GM19025 (cell line): ENCODE data around the gene SLC35C1.

ENCODE experiments used
- ATAC-seq: cut with Tn5 transposase; IDR thresholded peaks from one replicate; pipeline ENCODE4 v1.9.1; 2021; ENCODE audit warnings: mild to moderate bottlenecking, low read depth, moderate library complexity; ENCODE audit not compliant: unreplicated experiment

The SLC35C1 gene

DNA sequence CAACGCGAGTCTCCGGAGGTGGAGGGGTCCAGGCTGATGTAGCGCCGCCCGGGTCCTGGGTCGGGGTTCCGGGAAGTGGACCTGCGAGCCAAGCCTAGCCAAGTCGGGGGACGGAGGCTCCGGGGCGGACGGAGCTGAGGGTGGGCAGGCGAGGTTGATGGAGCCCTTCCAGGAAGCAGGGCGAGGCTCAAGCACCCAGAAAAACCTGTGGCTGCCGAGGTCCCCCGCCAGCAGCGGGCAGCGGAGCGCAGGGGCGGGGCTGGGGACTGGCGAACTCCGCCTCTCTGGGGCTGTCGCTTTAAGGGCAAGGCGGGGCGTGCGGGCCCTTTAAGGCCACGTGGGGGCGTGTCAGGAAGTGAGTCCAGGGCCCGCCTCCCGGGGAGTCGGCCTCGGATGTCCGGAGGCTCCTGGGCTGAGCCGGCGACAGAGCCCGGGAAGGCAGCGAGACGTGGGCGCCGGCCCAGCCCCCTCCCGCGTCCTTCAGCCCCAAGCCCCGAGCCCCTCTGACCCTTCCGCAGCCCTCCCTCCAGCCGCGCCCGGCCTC is at the start of gene SLC35C1:
Gene SLC35C1, plus strand, starts transcription at position 389 of the 544 bp plus-strand sequence. CDS start 653 bp downstream, outside the sequence.
- ATAC-seq: peak; percentile 96

DNA sequence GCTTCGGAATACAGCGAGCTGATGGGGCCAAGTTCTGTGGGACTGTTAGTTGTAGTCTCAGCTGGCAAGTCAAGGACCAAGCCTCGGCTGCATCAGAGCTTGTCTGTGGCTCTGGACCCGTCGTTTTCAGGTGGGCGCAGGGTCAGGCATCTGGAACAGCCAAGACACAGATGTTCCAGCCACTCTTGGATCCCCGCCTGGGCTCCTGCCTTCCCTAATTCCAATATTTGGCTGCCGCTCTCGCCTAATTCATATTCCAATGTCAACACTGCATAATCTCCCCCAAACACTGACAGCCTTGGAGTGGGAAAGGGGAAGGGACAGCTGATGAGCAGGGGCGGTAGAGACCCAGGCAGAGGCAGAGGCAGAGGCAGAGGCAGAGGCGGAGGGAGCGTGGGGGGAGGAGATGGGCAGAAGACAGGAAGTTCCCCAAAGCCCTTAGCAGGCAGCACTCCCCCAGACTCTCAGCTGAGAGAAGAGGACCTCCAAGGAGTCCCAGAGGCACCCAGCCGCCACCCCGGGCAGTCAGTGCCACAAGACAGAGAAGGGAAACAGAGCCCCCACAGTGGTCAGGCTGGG is 49.6 kb upstream of the SLC35C1 start:
- ATAC-seq: no peak

DNA sequence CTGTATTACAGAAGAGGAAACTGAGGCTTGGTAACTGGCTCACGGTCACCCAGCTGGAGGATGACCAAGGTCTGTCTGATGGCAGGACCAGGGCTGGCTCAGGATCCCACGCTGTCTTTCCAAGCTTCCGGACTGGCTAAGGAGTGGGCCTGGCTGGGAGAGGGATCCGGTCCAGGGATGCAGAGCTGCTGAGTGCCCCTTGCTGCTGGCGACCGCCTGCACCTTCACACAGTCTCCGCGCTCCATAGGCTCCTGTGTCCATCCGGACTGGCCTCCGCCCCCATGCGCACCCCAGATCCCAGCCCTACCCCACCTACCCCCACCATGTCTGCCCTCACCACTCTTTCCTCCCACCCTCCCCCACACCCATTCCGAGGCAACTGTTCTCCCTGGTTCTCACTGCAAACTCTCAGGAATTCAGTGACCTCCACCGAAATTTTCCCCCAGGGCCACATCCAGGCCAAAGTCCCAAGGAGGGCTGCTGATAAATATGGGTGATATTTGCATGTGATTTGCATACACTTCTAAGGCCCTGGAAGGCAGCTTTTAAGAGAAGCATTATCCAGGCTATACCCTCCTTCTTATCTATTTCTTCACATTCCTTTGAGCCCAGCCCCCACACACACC is 48.5 kb upstream of the SLC35C1 start:
- ATAC-seq: no peak

DNA sequence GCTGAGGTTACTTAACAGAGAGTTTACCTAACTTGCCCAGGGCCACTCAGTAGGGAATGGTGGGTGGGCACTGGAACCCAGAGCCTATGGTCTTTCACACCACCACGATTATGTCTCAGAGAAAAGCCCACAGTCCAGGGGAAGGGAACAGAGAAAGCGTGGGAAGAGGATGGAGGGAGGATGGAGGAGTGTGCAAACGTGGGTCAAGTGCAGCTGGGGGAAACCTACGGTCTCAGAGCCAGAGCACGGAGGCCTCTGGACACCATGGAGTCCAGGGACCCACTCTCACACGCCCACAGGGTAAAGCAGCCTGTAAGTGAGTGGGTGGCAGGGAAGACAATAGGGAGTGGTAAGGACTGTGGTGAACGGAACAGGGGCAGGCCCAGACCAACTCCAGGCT is 47.3 kb upstream of the SLC35C1 start:
- no peak for ATAC-seq

DNA sequence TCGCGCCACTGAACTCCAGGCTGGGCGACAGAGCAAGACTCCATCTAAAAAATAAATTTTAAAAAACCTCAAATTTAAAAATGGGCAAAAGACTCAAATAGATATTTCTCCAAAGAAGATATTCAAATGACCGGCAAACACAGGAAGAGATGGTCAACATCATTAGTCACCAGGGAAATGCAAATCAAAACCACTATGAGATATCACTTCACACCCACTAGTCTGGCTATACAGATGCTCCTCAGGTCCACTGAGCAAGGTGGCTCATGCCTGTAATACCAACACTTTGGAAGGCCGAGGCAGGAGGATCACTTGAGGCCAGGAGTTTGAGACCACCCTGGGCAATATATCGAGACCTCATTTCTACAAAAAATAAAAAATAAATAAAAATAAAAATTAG is 43.3 kb upstream of the SLC35C1 start:
- ATAC-seq: no peak

DNA sequence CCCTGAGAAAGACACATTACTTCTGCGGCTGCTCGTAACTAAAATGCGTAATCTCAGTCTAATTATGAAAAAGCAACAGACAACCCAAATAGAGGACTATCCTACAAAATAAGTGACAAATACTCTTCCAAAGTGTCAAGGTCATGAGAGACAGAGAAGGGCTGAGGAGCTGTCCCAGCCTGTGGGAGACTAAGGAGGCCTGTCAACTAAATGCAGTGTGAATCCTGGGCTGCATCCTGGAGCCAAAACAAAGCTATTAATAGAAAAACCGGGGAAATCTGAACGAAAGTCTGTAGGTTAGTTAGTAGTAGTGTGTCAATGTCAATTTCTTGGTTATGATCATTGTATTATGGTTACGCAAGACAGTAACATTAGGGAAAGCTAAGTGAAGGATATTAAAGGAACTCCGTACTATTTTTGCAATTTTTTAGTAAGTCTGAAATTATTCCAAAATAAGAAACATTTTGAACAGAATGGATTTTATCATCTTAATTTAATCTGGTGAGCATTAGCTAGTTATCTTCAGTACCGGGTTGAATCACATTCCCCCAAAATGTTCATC is 39.8 kb upstream of the SLC35C1 start:
- ATAC-seq: no peak

DNA sequence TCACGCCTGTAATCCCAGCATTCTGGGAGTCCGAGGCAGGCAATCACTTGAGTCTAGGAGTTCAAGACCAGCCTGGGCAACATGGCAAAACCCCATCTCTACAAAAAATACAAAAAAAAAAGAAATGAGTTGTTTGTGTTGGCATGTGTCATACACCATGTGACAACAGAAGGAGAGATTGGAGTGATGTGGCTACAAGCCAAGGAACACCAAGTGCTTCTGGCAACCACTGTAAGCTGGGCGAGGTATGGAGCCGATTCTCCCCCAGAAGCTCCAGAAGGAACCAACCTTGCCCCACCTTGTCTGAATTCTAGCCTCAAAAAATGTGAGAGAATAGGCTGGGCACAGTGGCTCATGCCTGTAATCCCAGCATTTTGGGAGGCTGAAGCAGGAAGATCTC is 39.1 kb upstream of the SLC35C1 start:
- ATAC-seq: no peak

DNA sequence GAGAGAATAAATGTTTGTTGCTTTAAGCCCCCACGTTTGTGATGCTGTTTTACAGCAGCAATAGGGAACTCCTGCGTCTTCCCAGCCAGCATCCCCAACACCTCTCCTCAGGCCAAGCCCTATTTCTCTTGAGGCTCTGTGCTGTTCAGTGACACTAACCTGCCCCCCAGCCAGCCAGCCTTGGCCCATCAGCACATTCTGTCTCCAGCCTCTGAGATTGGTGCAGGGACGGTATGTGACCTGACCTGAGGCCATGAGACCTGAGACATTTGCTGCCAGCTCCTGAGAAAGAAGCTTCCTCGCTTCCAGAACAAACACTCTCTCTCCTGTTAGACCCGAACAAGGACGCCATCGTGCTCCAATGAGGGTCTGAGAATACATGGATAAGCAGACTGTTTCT is 38.5 kb upstream of the SLC35C1 start:
- no peak for ATAC-seq

DNA sequence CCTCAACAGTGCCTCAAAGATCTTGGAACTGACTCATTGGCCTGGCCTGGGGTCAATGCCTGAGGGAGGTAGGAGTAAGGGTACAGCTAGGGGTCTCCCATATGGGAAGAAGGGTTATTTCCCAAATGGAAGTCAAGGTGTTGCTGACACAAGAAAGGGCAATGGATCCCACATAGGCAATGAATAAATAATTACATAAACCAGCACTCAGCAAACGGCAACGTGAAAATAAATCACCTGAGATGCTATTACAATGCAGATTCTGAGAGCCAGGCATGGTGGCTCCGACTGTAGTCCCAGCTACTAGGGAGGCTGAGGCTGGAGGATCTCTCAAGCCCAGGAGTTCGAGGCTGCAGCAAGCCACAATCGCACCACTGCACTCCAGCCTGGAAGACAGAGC is 36.5 kb upstream of the SLC35C1 start:
- ATAC-seq: no peak

DNA sequence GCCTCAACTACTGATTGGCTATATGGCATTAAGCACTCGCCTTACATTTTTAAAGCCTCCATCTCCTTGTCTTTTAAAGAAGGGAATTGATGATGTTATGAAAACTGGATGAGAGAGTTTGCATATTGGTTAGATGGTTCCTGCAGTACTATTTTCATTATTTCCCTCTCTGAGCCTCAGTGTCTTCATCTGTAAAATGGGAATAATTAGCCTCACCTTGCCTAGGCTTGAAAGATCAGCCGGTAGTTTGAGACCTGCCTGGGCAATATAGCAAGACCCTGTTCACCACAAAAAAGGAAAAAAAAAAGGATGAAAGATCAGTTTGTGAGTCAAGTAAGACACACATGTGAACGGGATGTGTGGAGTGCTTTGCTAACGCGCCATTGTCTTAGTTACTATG is 35.0 kb upstream of the SLC35C1 start:
- ATAC-seq: no peak

DNA sequence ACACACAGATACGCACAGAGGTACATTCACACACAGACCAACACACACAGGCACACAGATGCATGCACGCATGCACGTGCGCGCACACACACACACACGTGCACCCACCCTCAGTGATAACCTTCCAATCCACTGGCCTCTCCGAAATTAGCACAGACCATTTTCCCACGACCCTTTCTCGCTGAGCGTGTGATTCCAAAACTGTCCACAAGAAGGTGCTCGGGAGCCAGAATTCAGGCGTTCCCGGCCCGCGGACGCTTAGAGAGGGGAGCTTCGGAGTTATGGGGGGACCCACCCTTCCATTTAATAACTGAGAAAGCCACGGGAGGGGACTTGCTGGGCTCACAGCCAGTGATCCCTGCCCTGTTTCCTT is 33.8 kb upstream of the SLC35C1 start:
- ATAC-seq: peak; percentile 25

DNA sequence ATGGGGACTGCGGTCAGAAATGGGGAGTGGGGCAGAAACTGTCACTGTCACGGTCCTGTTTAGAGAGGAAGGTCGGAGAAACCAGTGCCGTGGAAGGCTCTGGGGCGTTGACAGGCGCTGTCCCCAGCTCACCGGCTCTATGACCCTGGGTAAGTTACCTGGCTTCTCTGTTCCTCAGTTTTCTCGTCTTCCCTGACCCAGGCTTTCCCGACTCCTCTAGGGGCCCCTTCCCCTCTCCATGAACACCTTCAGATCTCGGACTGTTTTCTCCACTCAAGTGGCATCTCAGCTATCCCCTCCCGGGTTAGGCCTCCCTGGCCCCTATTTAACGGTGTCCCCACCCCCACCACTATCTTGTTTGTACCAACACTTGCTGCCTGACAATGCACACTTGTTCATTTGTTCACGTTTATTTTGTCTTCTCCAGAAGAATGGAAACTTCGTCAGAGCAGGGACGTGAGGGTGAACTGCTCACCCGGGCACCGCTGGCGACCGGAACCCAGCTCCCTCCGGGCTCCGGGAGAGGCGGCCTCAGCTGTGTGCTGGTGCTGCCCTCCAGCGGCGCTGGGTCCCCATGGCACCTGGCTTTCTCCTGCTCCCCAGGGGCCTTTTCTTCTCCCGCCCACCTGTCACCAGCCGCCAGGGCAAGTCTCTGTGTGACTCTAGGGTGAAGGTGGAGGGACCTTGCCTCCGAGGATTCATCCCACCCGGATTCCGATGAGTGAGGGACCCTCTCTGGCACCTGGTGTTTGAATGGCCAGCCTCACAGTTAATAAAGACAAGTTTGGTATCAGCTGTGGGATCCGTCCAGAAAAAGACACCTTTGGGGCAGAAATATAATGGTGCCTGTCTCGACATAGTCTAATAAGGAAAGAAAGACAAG is 33.1 kb upstream of the SLC35C1 start:
- peak; percentile 86 for ATAC-seq

DNA sequence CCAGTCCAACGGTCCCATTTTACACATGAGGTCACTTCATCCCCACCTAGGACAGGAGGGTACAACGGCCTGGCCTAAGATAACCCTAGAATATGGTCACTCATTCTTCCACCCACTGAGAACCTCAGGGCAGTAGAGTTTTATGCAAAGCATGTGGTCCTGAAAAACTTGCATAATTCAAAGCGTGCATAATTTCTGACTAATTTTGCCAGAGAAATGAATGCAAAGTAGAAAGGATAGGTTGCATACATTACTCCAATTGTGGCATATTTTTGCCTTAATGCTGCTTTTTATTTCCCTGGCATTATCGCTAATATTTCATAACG is 32.5 kb upstream of the SLC35C1 start:
- ATAC-seq: no peak

DNA sequence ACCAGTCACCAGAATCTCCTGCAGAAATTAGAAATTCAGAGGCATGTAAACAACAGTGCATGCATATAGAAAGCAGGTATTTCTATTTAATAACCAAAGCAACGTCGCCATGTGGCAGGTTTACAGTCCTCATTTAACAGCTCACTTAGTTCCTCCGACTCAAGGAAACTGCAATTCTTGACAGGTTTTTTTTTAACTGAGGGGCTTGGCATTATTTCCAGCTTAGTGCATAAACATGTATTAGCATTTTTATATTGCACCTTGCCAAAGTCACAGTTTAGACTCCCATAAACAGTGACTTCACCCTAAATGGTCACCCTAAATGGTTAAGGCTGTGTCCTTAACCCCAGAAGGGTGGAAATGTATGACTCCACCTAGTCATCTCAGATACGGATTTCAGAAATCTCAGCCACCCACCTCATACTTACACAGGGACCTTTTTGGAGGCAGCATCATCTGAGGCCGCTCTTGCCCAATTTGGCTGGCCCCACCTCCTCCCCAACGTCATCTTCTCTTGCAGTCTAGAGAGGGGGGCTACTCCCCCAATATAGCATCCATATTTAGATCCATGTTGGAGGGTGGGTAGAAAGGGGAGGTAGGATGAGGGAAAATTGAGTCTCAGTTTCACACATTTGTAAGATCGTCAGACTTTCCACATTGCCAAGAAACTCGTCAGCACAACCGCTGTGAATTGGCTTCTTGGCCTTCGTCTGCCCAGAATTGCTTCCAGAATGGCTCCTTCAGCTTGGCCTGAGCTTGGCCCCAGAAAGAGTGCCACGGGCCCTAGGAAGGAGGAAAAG is 31.8 kb upstream of the SLC35C1 start:
- ATAC-seq: no peak

DNA sequence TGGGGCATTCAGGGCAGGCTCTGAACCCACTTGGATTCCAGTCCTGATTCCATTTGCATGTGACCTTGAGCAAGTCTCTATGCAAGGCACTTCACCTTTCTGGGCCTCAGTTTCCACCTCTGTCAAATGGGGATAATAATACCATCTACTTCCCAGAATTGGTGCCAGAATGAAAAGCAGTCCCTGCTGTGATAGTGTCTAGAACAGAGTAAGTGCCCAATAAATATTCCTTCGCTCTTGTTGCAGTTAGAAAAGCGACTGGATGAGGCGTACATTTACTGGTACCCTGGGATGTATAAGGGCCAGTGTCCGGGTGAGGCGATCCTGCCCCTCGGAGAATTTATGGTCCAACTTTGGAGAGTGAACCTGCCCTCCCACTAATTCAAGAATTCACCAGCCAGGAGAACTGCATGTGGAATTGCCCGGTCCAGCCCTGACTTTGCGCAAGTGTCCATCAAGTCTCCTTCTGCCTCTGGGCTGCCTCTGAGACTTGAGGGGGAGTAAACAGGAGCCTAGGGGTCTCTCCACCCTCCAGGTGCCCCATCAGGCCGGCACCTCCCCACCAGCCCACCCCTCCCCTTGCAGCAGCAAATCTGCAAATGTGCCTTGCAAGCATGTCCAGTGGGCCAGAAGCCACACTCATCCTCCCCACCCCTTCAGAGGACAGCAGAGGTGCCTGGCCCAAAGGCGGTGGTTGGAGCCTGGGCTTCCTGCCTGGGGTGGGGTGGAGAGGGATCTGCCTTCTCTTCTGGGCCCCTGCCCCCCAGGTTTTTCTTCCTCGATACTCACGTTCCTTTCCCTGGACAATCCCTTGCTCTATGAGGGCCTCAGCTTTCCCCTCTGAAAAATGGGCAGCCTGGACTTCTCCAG is 30.9 kb upstream of the SLC35C1 start:
- ATAC-seq: no peak

DNA sequence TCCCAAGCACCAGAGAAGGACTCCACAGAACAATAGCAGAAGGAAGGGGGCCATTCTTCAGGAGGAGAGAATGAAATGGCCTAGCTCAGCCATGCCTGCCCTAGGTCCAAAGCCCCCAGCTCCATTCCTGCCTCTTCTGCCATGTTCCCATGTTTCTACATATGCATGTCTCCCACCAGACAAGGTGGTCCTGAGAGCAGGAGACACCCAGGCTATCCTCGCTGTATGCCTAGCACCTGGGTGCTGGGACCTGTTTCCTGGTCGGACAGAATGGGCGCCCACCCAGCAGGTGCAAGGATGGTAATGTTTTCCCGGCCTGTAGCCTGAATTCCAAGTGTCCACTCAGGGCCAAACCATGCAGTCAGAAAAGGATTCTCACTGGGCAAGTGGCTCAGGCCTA is 30.2 kb upstream of the SLC35C1 start:
- ATAC-seq: no peak

DNA sequence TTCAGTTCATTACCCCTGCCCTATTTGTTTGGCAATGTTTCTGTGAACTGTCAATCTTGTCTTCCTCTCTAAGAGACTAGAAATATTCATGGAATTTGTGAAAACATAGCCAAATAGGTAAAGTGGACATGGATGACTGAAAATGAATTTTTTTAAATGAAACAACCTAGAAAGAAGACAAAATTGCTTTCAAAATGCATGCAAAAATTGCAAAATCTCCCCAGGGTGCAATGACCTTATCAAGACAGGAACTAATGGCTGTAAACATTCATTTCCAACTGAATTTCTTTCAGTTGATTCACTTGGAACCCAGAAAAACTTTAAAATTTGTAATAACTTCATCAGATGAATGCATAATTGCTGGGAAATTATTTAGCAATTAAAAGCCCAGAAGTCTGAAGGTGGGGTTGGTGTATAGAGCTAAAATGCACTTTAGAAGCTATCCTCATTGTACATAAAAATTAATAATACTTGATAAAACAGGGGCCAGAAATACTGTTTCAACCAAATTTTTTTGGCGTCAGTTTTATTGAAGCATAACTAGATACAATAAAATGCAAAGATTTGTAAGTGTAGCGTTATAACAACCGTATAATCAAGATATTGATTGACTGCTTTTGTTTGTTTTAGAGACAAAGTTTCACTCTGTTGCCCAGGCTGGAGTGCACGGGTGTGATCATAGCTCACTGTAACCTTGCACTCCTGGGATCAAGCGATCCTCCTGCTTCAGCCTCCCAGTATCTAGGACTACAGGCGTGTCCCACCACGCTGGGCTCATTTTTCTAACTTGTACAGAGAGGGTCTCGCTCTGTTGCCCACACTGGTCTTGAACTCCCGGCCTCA is 27.6 kb upstream of the SLC35C1 start:
- no peak for ATAC-seq

DNA sequence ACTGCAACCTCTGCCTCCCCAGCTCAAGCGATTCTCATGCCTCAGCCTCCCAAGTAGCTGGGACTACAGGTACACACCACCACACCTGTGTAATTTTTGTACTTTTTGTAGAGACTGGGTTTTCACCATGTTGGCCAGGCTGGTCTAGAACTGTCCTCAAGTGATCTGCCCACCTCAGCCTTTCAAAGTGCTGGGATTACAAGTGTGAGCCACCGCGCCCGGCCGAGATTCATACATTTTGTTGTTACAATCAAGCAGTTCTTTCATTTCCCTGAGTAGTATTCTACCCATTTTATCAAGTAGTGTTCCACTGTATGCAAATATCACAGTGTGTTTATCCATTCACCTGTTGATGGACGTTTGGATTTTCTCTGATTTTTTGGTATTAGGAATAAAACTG is 26.6 kb upstream of the SLC35C1 start:
- ATAC-seq: no peak

DNA sequence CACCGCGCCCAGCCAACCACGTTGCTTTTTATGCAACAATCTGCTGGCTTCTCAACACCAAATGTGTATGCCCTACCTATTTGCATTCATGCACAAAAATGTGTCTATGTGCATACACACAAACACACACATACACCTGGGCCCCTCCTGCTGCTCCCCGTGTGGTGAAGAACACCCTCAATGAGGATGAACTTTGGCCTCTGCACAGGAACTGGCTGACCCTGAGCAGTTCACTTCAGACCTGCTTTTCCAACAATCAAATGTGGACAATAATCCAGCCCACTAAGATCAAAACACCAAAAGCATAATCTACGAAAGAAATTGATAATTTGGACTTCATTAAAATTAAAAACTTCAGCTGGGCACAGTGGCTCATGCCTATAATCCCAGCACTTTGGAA is 25.3 kb upstream of the SLC35C1 start:
- no peak for ATAC-seq
